PC-9 (cell line): ENCODE results near the gene SEMA4A.
A peak's percentile ranks its signal among the peaks of the same experiment; 100 is the strongest.

ENCODE experiments used
- CTCF ChIP-seq: fragments of 200-600 bp; sonication (generic); conservative IDR thresholded peaks from 2 replicates; pipeline ENCODE4 v1.6.1; 2017; ENCODE audit warnings: mixed run types, antibody characterized with exemption, mild to moderate bottlenecking, moderate library complexity
- EZH2 ChIP-seq: fragments of 200-600 bp; sonication (generic); IDR thresholded peaks from 2 replicates; pipeline ENCODE4 v1.8.0; 2017; ENCODE audit warnings: antibody characterized with exemption, low read depth

- TF ChIP-seq CTCF (peak; percentile 21; the same call in 1 of the 2 replicates), EZH2 (no peak)
These were observed 72.3 kb downstream of the SEMA4A start for GRCh38 chr1:156225677-156226014.
